Measurements from ENCODE around the gene SOCS1. TPM values are rescaled to one million over a fixed set of nuclear protein-coding genes. Genes with fewer than 3 reads are reported as not detected.

SOCS1 gene
- total RNA-seq, 2 experiments from 2014 or later, result 23.4 to 47.1 TPM

DNA sequence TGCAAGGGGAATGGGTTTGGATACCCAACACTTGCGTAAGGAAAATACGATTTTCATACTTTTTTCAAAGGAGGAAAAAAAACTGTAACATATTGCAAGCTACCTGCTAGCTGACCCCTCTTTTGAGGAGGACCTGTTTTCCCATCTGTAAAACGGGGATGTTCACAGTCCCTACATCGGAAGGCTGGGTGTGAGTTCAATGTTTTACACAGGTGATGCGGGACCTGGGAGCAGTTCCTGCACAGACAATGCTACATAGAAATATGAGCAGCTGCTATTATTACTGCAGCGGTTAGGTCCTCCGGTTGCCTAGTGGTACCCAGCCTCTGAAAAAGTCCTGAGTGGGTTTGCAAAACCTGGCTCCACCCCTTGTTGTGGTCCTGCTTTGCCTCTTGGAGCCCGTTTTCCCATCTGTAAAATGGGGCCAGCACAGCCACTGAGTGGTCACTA lies 3.5 kb downstream of the SOCS1 start:
- Histone ChIP-seq H3K9me2 (ENCODE audit: insufficient read depth, low read length) (no peaks in the 10 kb centered on the region), H3K4me2 (ENCODE audit: low read length) (peak overlapping the region; percentile 95), H3K9me3 (ENCODE audit: low read length) (no peaks in the 10 kb centered on the region), H3K4me1 (ENCODE audit: insufficient read depth, low read length, poor library complexity, severe bottlenecking) (peaks cover 40% of the 10 kb centered on the region), H3K27ac (ENCODE audit: low read depth, low read length, poor library complexity, severe bottlenecking) (no peak overlapping the region), H3K4me3 (ENCODE audit: low read depth, low read length, poor library complexity, severe bottlenecking) (peak overlapping the region; percentile 95), H4K20me1 (ENCODE audit: insufficient read depth, low read length) (peaks cover 25% of the 10 kb centered on the region), H3K36me3 (ENCODE audit: insufficient read depth, low read length) (peaks cover 46% of the 10 kb centered on the region), H2AFZ (ENCODE audit: low read length) (no peak overlapping the region), H3K79me2 (ENCODE audit: insufficient read depth, low read depth, low read length) (peaks cover 34% of the 10 kb centered on the region)
- BruUV-seq (replicated peaks), result no TSS peak
- ChIA-PET POLR2A (interaction anchor here (0.7 kb wide), 1 partner anchor 293 kb away, joined by 4 read pairs; no protein-coding TSS in a partner anchor), CTCF (ENCODE audit: unreplicated experiment) (no interaction called here)
- TF ChIP-seq EZH2phosphoT487 (IDR thresholded peaks at IDR 0.05; ENCODE audit: borderline replicate concordance, low read depth, low read length), result no peak
- DNase-seq (ENCODE audit: low spot score), result no peak
- intact Hi-C loops (cut with micrococcal nuclease; ENCODE audit: unreplicated experiment), result loop anchor here (5.0 kb wide), 1 partner anchor 155 kb away; no protein-coding TSS in a partner anchor

DNA sequence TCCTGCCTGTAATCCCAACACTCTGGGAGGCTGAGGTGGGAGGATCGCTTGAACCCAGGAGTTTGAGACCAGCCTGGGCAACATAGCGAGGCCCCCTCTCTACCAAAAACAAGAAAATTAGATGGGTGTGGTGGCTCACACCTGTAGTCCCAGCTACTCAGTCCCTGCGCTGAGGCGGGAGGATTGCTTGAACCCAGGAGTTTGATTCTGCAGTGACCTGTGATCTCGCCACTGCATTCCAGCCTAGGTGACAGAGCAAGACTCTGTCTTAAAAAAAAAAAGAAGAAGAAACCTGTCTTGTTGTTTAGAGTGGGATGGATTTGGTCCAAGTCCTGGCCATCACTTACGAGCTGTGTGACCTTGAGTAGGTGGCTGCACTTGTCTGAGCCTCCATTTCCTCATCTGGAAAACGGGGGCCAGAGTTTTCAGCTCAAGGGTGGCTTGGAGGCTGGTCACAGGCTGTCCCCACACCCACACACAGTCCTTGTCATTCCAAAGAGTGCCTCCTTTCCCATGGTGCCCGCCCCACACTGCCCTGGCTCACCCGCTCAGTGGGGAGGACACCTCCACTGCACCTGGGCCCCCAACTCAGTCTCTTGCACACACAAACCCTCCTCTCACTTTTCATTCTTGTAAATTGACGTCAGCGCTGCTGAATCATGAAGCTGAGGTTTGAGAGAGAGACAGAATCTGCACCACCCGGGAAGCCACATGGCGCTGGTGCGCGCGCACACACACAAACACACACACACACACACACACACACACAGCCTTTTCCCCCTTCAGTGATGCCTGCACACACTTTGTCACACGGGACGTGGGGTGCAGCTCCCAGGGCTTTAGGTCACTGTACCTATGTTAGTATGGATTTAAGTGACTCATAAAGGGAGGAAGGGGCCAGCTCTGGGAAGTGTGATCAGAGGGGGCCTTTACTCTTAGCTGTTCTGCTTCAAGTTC lies 4.2 kb downstream of the SOCS1 start:
- H3K9me3 ChIP-seq (ENCODE audit: low read length), result no peaks in the 10 kb centered on the region
- H3K9me2 ChIP-seq (ENCODE audit: insufficient read depth, low read length), result no peaks in the 10 kb centered on the region
- no peak overlapping the region for H3K4me3 ChIP-seq (ENCODE audit: low read depth, low read length, poor library complexity, severe bottlenecking)
- no peak for DNase-seq (ENCODE audit: low spot score)
- CTCF ChIA-PET (ENCODE audit: unreplicated experiment), result no interaction called here
- peaks cover 34% of the 10 kb centered on the region for H3K79me2 ChIP-seq (ENCODE audit: insufficient read depth, low read depth, low read length)
- peaks cover 33% of the 10 kb centered on the region for H3K4me1 ChIP-seq (ENCODE audit: insufficient read depth, low read length, poor library complexity, severe bottlenecking)
- no peak for TF ChIP-seq EZH2phosphoT487 (IDR thresholded peaks at IDR 0.05; ENCODE audit: borderline replicate concordance, low read depth, low read length)
- TF ChIP-seq, protein P1, sequence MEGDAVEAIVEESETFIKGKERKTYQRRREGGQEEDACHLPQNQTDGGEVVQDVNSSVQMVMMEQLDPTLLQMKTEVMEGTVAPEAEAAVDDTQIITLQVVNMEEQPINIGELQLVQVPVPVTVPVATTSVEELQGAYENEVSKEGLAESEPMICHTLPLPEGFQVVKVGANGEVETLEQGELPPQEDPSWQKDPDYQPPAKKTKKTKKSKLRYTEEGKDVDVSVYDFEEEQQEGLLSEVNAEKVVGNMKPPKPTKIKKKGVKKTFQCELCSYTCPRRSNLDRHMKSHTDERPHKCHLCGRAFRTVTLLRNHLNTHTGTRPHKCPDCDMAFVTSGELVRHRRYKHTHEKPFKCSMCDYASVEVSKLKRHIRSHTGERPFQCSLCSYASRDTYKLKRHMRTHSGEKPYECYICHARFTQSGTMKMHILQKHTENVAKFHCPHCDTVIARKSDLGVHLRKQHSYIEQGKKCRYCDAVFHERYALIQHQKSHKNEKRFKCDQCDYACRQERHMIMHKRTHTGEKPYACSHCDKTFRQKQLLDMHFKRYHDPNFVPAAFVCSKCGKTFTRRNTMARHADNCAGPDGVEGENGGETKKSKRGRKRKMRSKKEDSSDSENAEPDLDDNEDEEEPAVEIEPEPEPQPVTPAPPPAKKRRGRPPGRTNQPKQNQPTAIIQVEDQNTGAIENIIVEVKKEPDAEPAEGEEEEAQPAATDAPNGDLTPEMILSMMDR (conservative IDR thresholded peaks at IDR 0.05; ENCODE audit: low read length), result no peak
- H3K27ac ChIP-seq (ENCODE audit: low read depth, low read length, poor library complexity, severe bottlenecking), result no peak overlapping the region
- intact Hi-C loops (cut with micrococcal nuclease; ENCODE audit: unreplicated experiment), result loop anchor here (5.0 kb wide), 1 partner anchor 155 kb away; no protein-coding TSS in a partner anchor
- peak overlapping the region; percentile 95; the same call in 1 of the 2 replicates for H3K4me2 ChIP-seq (ENCODE audit: low read length)
- H4K20me1 ChIP-seq (ENCODE audit: insufficient read depth, low read length), result peaks cover 25% of the 10 kb centered on the region
- BruUV-seq (replicated peaks), result no TSS peak
- no peak overlapping the region for H2AFZ ChIP-seq (ENCODE audit: low read length)
- POLR2A ChIA-PET, result interaction anchor here (0.6 to 0.7 kb wide), 3 partner anchors 68 to 647 kb away, joined by 3 to 5 read pairs (median 4); no protein-coding TSS in a partner anchor
- peaks cover 46% of the 10 kb centered on the region for H3K36me3 ChIP-seq (ENCODE audit: insufficient read depth, low read length)

DNA sequence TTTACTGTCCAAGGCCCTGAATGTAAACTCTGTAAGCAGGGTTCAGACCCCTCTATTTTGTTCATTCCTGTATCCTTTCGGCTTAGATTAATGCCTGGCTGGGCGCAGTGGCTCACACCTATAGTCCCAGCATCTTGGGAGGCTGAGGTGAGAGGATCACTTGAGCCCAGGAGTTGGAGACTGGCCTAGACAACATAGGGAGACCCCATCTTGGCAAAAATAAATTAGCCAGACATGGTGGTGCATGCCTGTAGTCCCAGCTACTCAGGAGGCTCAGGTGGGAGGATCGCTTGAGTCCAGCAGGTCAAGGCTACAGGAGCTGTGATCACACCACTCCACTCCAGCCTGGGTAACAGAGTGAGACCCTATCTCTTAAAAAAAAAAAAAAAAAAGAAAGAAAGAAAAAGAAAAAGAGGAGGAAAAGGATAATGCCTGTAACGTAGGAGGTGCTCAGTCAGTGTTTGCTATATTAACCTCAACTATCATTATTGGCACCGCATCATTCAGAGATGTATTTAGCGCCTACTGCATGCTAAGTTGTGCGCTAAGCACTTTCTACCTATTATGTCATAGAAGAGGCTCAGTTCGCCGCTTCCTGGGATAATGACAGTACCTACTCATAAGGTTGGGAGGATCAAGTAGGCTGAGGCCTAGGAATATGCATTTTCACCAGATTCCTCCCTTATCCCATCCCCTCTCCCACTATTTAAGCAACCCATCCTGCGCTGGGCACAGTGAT lies 5.0 kb downstream of the SOCS1 start:
- Histone ChIP-seq H3K4me2 (ENCODE audit: low read length) (no peak overlapping the region), H4K20me1 (ENCODE audit: insufficient read depth, low read length) (peaks cover 25% of the 10 kb centered on the region), H2AFZ (ENCODE audit: low read length) (no peak overlapping the region), H3K79me2 (ENCODE audit: insufficient read depth, low read depth, low read length) (peaks cover 34% of the 10 kb centered on the region), H3K9me3 (ENCODE audit: low read length) (no peaks in the 10 kb centered on the region), H3K27ac (ENCODE audit: low read depth, low read length, poor library complexity, severe bottlenecking) (no peak overlapping the region), H3K36me3 (ENCODE audit: insufficient read depth, low read length) (peaks cover 46% of the 10 kb centered on the region), H3K4me1 (ENCODE audit: insufficient read depth, low read length, poor library complexity, severe bottlenecking) (peaks cover 31% of the 10 kb centered on the region), H3K4me3 (ENCODE audit: low read depth, low read length, poor library complexity, severe bottlenecking) (no peak overlapping the region), H3K9me2 (ENCODE audit: insufficient read depth, low read length) (no peaks in the 10 kb centered on the region)
- CTCF ChIA-PET (ENCODE audit: unreplicated experiment), result no interaction called here
- intact Hi-C loops (cut with micrococcal nuclease; ENCODE audit: unreplicated experiment), result loop anchor here (5.0 kb wide), 1 partner anchor 154 kb away; no protein-coding TSS in a partner anchor
- DNase-seq (ENCODE audit: low spot score), result no peak
- POLR2A ChIA-PET, result interaction anchor here (0.6 kb wide), 2 partner anchors 409 to 646 kb away, joined by 3 to 4 read pairs; no protein-coding TSS in a partner anchor
- no peak for TF ChIP-seq EZH2phosphoT487 (IDR thresholded peaks at IDR 0.05; ENCODE audit: borderline replicate concordance, low read depth, low read length)
- TF ChIP-seq, protein P1 (conservative IDR thresholded peaks at IDR 0.05; ENCODE audit: low read length), result no peak
- no TSS peak for BruUV-seq (replicated peaks)

Measured in OCI-LY7 (cell line).